SK-N-SH treated with all-trans-retinoic acid at 6 μM for 48 hours (cell line): Measurements from ENCODE around the gene PLCD3.

ENCODE experiments used
- ATAC-seq: fragments of 200-7000 bp; cut with Tn5 transposase; 3 replicates; pipeline ENCODE4 v1.9.1; 2020; ENCODE audit warnings: mild to moderate bottlenecking, moderate library complexity
- ARNTL ChIP-seq: fragments of 450-650 bp; formaldehyde crosslinking; IDR thresholded peaks from 2 replicates; pipeline ENCODE4 v1.5.0; 2020; ENCODE audit warnings: low read depth, mild to moderate bottlenecking, moderate library complexity, borderline replicate concordance
- BACH2 ChIP-seq: fragments of 250-450 bp; sonication (Bioruptor Pico); IDR thresholded peaks from 2 replicates; pipeline ENCODE4 v1.9.0; 2021; ENCODE audit warnings: mild to moderate bottlenecking, borderline replicate concordance
- CREB5 ChIP-seq: fragments of 250-450 bp; sonication (Bioruptor Pico); IDR thresholded peaks from 2 replicates; pipeline ENCODE4 v1.5.1; 2020; ENCODE audit warnings: low read depth, mild to moderate bottlenecking, moderate library complexity
- CSDC2 ChIP-seq: fragments of 250-450 bp; sonication (Bioruptor Pico); IDR thresholded peaks from 2 replicates; pipeline ENCODE4 v1.5.0; 2020; ENCODE audit warnings: mild to moderate bottlenecking, moderate library complexity
- CSRNP3 ChIP-seq: fragments of 250-450 bp; sonication (Bioruptor Pico); IDR thresholded peaks from 2 replicates; pipeline ENCODE4 v1.5.1; 2021; ENCODE audit warnings: mild to moderate bottlenecking, moderate library complexity
- ESRRG ChIP-seq: fragments of 250-450 bp; sonication (Bioruptor Pico); IDR thresholded peaks from 2 replicates; pipeline ENCODE4 v1.6.1; 2021; ENCODE audit warnings: mild to moderate bottlenecking
- GLIS3 ChIP-seq: fragments of 250-450 bp; sonication (Bioruptor Pico); IDR thresholded peaks from 2 replicates; pipeline ENCODE4 v1.5.0; 2020; ENCODE audit warnings: mild to moderate bottlenecking, moderate library complexity
- ISL1 ChIP-seq: fragments of 250-450 bp; sonication (Bioruptor Pico); IDR thresholded peaks from 2 replicates; pipeline ENCODE4 v2.1.2; 2022; ENCODE audit warnings: mild to moderate bottlenecking, moderate library complexity
- OSR1 ChIP-seq: fragments of 250-450 bp; sonication (Bioruptor Pico); IDR thresholded peaks from 2 replicates; pipeline ENCODE4 v1.8.0; 2022; ENCODE audit warnings: moderate library complexity, mild to moderate bottlenecking, inconsistent platforms
- PPARA ChIP-seq: fragments of 250-450 bp; sonication (Bioruptor Pico); IDR thresholded peaks from 2 replicates; pipeline ENCODE4 v1.5.0; 2020; ENCODE audit warnings: mild to moderate bottlenecking, borderline replicate concordance
- RARB ChIP-seq: fragments of 250-450 bp; sonication (Bioruptor Pico); IDR thresholded peaks from 2 replicates; pipeline ENCODE4 v1.8.0; 2021; ENCODE audit warnings: mild to moderate bottlenecking, moderate library complexity
- SNAI2 ChIP-seq: fragments of 250-450 bp; sonication (Bioruptor Pico); IDR thresholded peaks from 2 replicates; pipeline ENCODE4 v1.5.0; 2020; ENCODE audit warnings: mild to moderate bottlenecking, moderate library complexity
- TCF4 ChIP-seq: fragments of 250-450 bp; sonication (Bioruptor Pico); IDR thresholded peaks from 2 replicates; pipeline ENCODE4 v1.8.0; 2021; ENCODE audit warnings: mild to moderate bottlenecking, moderate library complexity, borderline replicate concordance
- TSHZ2 ChIP-seq: fragments of 250-450 bp; sonication (Bioruptor Pico); IDR thresholded peaks from 2 replicates; pipeline ENCODE4 v1.5.0; 2020; ENCODE audit warnings: mild to moderate bottlenecking, moderate library complexity
- ZC3H10 ChIP-seq: fragments of 250-450 bp; sonication (Bioruptor Pico); IDR thresholded peaks from 2 replicates; pipeline ENCODE4 v1.5.1; 2021; ENCODE audit warnings: mild to moderate bottlenecking, moderate library complexity
- ZFP3 ChIP-seq: fragments of 250-450 bp; sonication (Bioruptor Pico); IDR thresholded peaks from 2 replicates; pipeline ENCODE4 v1.5.0; 2020; ENCODE audit warnings: mild to moderate bottlenecking, moderate library complexity
- ZFP30 ChIP-seq: fragments of 450-650 bp; formaldehyde crosslinking; IDR thresholded peaks from 2 replicates; pipeline ENCODE4 v1.5.0; 2022; ENCODE audit warnings: mild to moderate bottlenecking, moderate library complexity
- ZNF565 ChIP-seq: fragments of 450-650 bp; formaldehyde crosslinking; conservative IDR thresholded peaks from 2 replicates; pipeline ENCODE4 v1.5.0; 2020; ENCODE audit warnings: low read depth, mild to moderate bottlenecking, moderate library complexity
- ZNF70 ChIP-seq: fragments of 450-650 bp; formaldehyde crosslinking; IDR thresholded peaks from 2 replicates; pipeline ENCODE4 v1.5.0; 2020; ENCODE audit warnings: mild to moderate bottlenecking, moderate library complexity
- ZNF8 ChIP-seq: fragments of 450-650 bp; formaldehyde crosslinking; IDR thresholded peaks from 2 replicates; pipeline ENCODE4 v1.5.0; 2020; ENCODE audit warnings: mild to moderate bottlenecking, moderate library complexity
- TF ChIP-seq, protein P1 (sequence below): fragments of 250-450 bp; sonication (Bioruptor Pico); IDR thresholded peaks from 2 replicates; pipeline ENCODE4 v1.8.0; 2021; ENCODE audit warnings: low read depth, mild to moderate bottlenecking, moderate library complexity, borderline replicate concordance

Gene PLCD3

DNA sequence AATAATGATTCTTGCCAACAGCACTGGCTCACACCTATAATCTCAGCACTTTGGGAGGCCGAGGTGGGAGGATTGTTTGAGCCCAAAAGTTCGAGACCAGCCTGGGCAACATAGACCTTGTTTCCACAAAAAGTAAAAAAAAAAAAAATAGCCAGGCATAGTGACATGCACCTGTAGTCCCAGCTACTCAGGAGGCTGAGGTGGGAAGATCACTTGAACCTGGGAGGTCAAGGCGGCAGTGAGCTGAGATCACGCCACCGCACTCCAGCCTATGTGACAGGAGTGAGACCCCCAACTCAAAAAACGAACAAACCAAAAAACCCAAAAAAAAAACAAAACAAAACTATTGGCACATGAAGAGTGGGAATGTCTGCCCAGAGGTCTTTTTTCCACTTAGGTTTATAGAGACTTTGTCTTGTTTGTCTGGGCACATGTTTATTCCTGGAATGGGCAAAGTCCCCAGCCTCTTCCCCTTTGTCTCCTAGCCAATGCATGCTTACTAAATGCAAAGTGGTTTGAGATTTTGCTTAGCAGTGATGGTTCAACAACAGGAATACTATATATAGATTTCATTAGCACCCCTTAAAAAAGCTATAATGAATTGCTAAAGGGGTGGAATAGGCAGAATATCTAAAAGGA lies 45.3 kb downstream of the PLCD3 start:
- TF ChIP-seq ARNTL (CRISPR knock-in tag) (no peak), ESRRG (CRISPR knock-in tag) (no peak), PPARA (CRISPR knock-in tag) (no peak), GLIS3 (CRISPR knock-in tag) (no peak), TSHZ2 (no peak), ZC3H10 (no peak), ZFP3 (CRISPR knock-in tag) (no peak), ZNF8 (CRISPR knock-in tag) (no peak), OSR1 (CRISPR knock-in tag) (no peak), SNAI2 (CRISPR knock-in tag) (no peak)
- TF ChIP-seq, protein P1, sequence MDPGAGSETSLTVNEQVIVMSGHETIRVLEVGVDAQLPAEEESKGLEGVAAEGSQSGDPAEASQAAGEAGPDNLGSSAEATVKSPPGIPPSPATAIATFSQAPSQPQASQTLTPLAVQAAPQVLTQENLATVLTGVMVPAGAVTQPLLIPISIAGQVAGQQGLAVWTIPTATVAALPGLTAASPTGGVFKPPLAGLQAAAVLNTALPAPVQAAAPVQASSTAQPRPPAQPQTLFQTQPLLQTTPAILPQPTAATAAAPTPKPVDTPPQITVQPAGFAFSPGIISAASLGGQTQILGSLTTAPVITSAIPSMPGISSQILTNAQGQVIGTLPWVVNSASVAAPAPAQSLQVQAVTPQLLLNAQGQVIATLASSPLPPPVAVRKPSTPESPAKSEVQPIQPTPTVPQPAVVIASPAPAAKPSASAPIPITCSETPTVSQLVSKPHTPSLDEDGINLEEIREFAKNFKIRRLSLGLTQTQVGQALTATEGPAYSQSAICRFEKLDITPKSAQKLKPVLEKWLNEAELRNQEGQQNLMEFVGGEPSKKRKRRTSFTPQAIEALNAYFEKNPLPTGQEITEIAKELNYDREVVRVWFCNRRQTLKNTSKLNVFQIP: no peak
- ATAC-seq: no peak

DNA sequence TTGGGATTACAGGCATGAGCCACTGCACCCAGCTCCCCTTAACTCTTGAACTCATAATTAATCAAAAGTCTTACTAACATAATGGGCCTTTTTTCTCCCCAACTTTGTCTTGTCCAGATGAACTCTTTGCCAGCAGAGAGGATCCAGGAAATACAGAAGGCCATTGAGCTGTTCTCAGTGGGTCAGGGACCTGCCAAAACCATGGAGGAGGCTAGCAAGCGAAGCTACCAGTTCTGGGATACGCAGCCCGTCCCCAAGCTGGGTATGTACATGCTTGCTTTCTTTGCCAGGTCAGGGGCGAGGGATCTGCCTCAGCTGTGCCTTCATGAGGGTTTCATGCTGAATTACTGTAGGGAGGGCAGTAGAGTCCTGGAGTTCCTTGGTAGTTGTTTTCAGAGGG lies 45.9 kb downstream of the PLCD3 start:
- no peak for TF ChIP-seq ZC3H10
- ATAC-seq: no peak

DNA sequence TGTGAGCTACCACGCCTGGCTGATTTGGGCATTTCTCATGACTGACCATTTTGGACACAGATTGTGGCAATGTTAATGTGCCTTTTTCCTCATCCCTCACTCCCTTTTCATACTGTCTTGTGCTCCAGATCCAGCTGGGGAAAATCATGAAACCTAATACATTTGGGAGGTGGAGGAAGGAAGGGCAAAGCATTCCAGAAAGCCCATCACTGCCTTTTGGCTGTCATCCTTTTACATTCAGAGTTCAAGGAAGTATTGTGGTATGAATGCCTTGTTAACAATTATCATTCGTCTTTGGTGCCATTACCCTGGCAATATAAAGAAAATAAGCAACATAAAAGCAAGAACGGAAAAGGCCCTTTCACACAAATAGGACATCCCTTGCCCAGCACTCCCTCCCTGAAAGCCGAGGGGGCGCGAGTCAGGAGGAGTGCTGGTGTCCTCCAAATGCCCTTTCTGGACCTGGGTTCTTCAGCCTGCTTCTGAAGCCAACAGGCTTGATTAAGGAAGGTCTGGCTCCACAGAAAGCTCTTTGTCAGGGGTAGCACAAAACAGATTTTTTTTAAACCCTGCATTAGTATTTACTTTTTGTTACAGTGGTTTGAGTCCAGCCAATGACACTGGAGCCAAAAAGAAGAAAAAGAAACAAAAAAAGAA lies 51.1 kb downstream of the PLCD3 start:
- peak; percentile 81 for ATAC-seq
- no peak for TF ChIP-seq ZNF565 (CRISPR knock-in tag)
- TF ChIP-seq BACH2 (CRISPR knock-in tag): no peak
- no peak for TF ChIP-seq ESRRG (CRISPR knock-in tag)
- TF ChIP-seq ZNF70: 0 out of 2 replicates have a peak, but pooled peaks have one; percentile 16
- no peak for TF ChIP-seq SNAI2 (CRISPR knock-in tag)
- no peak for TF ChIP-seq GLIS3 (CRISPR knock-in tag)
- TF ChIP-seq ARNTL (CRISPR knock-in tag): no peak

- no peak for ATAC-seq
Observed at GRCh38 chr17:45077643-45078042, 54.7 kb downstream of the PLCD3 start.

More at GRCh38 chr17:45077643-45078042, 54.7 kb downstream of the PLCD3 start:
- TF ChIP-seq CSRNP3 (CRISPR knock-in tag): no peak
- TF ChIP-seq PPARA (CRISPR knock-in tag): no peak
- no peak for TF ChIP-seq ZC3H10
- no peak for TF ChIP-seq BACH2 (CRISPR knock-in tag)
- TF ChIP-seq ZFP30 (CRISPR knock-in tag): no peak
- TF ChIP-seq, protein P1: no peak
- TF ChIP-seq GLIS3 (CRISPR knock-in tag): no peak
- TF ChIP-seq SNAI2 (CRISPR knock-in tag): no peak
- no peak for TF ChIP-seq ZFP3 (CRISPR knock-in tag)
- no peak for TF ChIP-seq TCF4 (CRISPR knock-in tag)
- no peak for TF ChIP-seq CSDC2
- no peak for TF ChIP-seq ZNF565 (CRISPR knock-in tag)
- no peak for TF ChIP-seq ZNF8 (CRISPR knock-in tag)
- TF ChIP-seq CREB5 (CRISPR knock-in tag): no peak
- TF ChIP-seq ISL1 (CRISPR knock-in tag): no peak
- no peak for TF ChIP-seq RARB (CRISPR knock-in tag)
